HFF-Myc (cell line): ENCODE data around the gene KLHL29.

Source experiments
- DNase-seq: peaks from one replicate; pipeline ENCODE4 v3.0.0-alpha.2; 2011; ENCODE audit warnings: low read depth; ENCODE audit errors: extremely low read depth
- H3K4me3 ChIP-seq: replicated peaks from 2 replicates; pipeline ENCODE4 v1.5.1; 2011; ENCODE audit warnings: low read depth, mild to moderate bottlenecking, control low read depth, low read length
- CTCF ChIP-seq: IDR thresholded peaks from 2 replicates; pipeline ENCODE4 v1.5.1; 2012; ENCODE audit warnings: mild to moderate bottlenecking, low read depth, low read length, control low read depth; ENCODE audit errors: missing control alignments

KLHL29 gene

GRCh38 chr2:23709311-23709710, 324.3 kb downstream of the KLHL29 start:
- DNase-seq = no peak
- TF ChIP-seq CTCF = no peak
- H3K4me3 ChIP-seq = no peak overlapping the region

- no peak overlapping the region for H3K4me3 ChIP-seq
- DNase-seq = no peak
- no peak for TF ChIP-seq CTCF
These were observed 327.2 kb downstream of the KLHL29 start for GRCh38 chr2:23711979-23712755.

- TF ChIP-seq CTCF = no peak
- no peak overlapping the region for H3K4me3 ChIP-seq
- DNase-seq = no peak
These were observed 327.8 kb downstream of the KLHL29 start for GRCh38 chr2:23712756-23713151.

GRCh38 chr2:23713351-23713750, 328.4 kb downstream of the KLHL29 start:
- no peak for DNase-seq
- H3K4me3 ChIP-seq = no peak overlapping the region
- TF ChIP-seq CTCF = no peak

- no peak for DNase-seq
These were observed 334.1 kb downstream of the KLHL29 start for GRCh38 chr2:23718931-23719700.

GRCh38 chr2:23719716-23720115, 334.7 kb downstream of the KLHL29 start:
- TF ChIP-seq CTCF = no peak
- no peak for DNase-seq
- no peak overlapping the region for H3K4me3 ChIP-seq

More at GRCh38 chr2:23718931-23719700, 334.1 kb downstream of the KLHL29 start:
- no peak overlapping the region for H3K4me3 ChIP-seq
- TF ChIP-seq CTCF = no peak
